Right lobe of liver (tissue), 6 donors: ENCODE results near the gene CREB5. TPM values are rescaled to one million over a fixed set of nuclear protein-coding genes. Genes with fewer than 3 reads are reported as not detected.
"Not testable (repeated sequence)": the region's sequence is repeated elsewhere in the genome, so short reads cannot be mapped to it uniquely, and the experiment has no call there.

Source experiments
- ATAC-seq, 4 donors: fragments of 200-7000 bp; cut with Tn5 transposase; one replicate each; pipeline ENCODE4 v1.9.1; 2020; ENCODE audit warnings: mild to moderate bottlenecking in 4 of 4, moderate library complexity in 4 of 4
- DNase-seq, 3 donors: peaks; one replicate each; pipeline ENCODE4 v3.0.0-alpha.2; 2020
- H3K27ac ChIP-seq, 3 donors: fragments of 200-600 bp; one replicate each; pipeline ENCODE4 v1.8.0; 2022
- H3K27me3 ChIP-seq, 2 donors: fragments of 200-600 bp; one replicate each; pipeline ENCODE4 v1.8.0; 2022
- H3K36me3 ChIP-seq, 4 donors: fragments of 200-600 bp; sonication (generic) in 1 of 4; one replicate each; pipeline versions ENCODE4 v1.5.1 to v1.8.0; 2017 to 2022; ENCODE audit warnings: control low read depth in 1 of 4
- H3K4me1 ChIP-seq, 4 donors: fragments of 200-600 bp; sonication (generic) in 1 of 4; one replicate each; pipeline versions ENCODE4 v1.5.1 to v1.8.0; 2017 to 2022; ENCODE audit warnings: control low read depth in 1 of 4
- H3K4me3 ChIP-seq, 3 donors: fragments of 200-600 bp; one replicate each; pipeline ENCODE4 v1.8.0; 2022
- H3K9me3 ChIP-seq, 4 donors: fragments of 200-600 bp; sonication (generic) in 1 of 4; one replicate each; pipeline versions ENCODE4 v1.5.1 to v1.8.0; 2017 to 2022; ENCODE audit warnings: control low read depth in 1 of 4
- CTCF ChIP-seq, 4 donors: fragments of 200-600 bp in 3 of 4; fragments of 450-650 bp in 1 of 4; IDR thresholded peaks; one replicate each; pipeline versions ENCODE4 v1.5.1 to v1.8.0; 2016 to 2022; ENCODE audit warnings: antibody characterized with exemption in 4 of 4, mild to moderate bottlenecking in 2 of 4
- POLR2A ChIP-seq: fragments of 450-650 bp; IDR thresholded peaks from one replicate; pipeline ENCODE4 v1.6.1; 2017; ENCODE audit warnings: antibody characterized with exemption, mild to moderate bottlenecking
- WGBS: methylation state at CpG from one replicate; pipeline ENCODE4 v1.1.6; 2018; ENCODE audit warnings: low coverage, low lambda C conversion rate; ENCODE audit not compliant: insufficient coverage; ENCODE audit errors: missing lambda C conversion rate; 5-methylcytosine and 5-hydroxymethylcytosine counted together
- intact Hi-C, 2 donors: fragments of 100-400 bp; cut with DNase I; formaldehyde crosslinking; loops; one replicate each; pipeline versions ENCODE4 v1.11.2 to v1.14.1; 2022
- total RNA-seq, 6 experiments: library from RNA; depleted of rRNA in 2 of 6; stranded (reverse); fragments of >200 nt in 2 of 6; fragmentation: NEBNext Ultra II Directional in 3 of 6; extraction: Animal tissue kit (Norgen Biotek cat#: 25700) in 3 of 6; gene quantifications; one replicate each; pipeline versions ENCODE4 v1.1.0 to v1.2.4, GENCODE V29; 2016 to 2023
- donor health status: DM: no; HTN: yes; CAD: no.
- donor health status: DM: no; HTN: no; CAD: no.
- donor health status: DM: no; HTN: no; CAD: no.
- donor health status: DM: no; HTN: yes; CAD: no.
- donor health status: DM: no; HTN: yes; CAD: no.

The CREB5 gene
- total RNA-seq, 6 experiments from 2014 or later = 0.48 to 6.3 (median 1.4) TPM

- no peaks in the 10 kb centered on the region for H3K36me3 ChIP-seq
- H3K4me3 ChIP-seq = no peak overlapping the region
- WGBS = 69% methylated on average over 3 of the region's 3 CpGs
- H3K27ac ChIP-seq = no peak overlapping the region
- intact Hi-C loops = no loop called here
- H3K27me3 ChIP-seq = no peaks in the 10 kb centered on the region
- H3K9me3 ChIP-seq = no peaks in the 10 kb centered on the region
- no peaks in the 10 kb centered on the region for H3K4me1 ChIP-seq
- no peak for DNase-seq
- ATAC-seq = no peak
- no peak for TF ChIP-seq CTCF (IDR thresholded peaks at IDR 0.05)
- no peak for TF ChIP-seq POLR2A
These were observed 11.4 kb upstream of the CREB5 start for GRCh38 chr7:28400838-28401360.

DNA sequence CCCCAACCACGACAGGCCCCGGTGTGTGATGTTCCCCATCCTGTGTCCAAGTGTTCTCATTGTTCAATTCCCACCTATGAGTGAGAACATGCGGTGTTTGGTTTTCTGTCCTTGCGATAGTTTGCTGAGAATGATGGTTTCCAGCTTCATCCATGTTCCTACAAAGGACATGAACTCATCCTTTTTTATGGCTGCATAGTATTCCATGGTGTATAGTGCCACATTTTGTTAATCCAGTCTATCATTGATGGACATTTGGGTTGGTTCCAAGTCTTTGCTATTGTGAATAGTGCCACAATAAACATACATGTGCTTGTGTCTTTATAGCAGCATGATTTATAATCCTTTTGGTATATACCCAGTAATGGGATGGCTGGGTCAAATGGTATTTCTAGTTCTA, 10.8 kb upstream of the CREB5 start:
- H3K4me1 ChIP-seq, DNase-seq, ATAC-seq, H3K4me3 ChIP-seq, H3K27me3 ChIP-seq, H3K36me3 ChIP-seq, H3K9me3 ChIP-seq, intact Hi-C loops, H3K27ac ChIP-seq: not testable (repeated sequence)
- WGBS = 75% methylated on average over 3 of the region's 4 CpGs

GRCh38 chr7:28405662-28406061, 6.7 kb upstream of the CREB5 start:
- no peaks in the 10 kb centered on the region for H3K36me3 ChIP-seq
- intact Hi-C loops = no loop called here
- no peak for TF ChIP-seq POLR2A
- no peak for TF ChIP-seq CTCF (IDR thresholded peaks at IDR 0.05)
- WGBS = 42% methylated on average over 5 of the region's 5 CpGs
- no peak overlapping the region for H3K4me3 ChIP-seq
- no peak for ATAC-seq
- no peaks in the 10 kb centered on the region for H3K9me3 ChIP-seq
- no peak for DNase-seq
- H3K27me3 ChIP-seq = peaks cover 7 to 15% of the 10 kb centered on the region in 2 donors
- no peak overlapping the region for H3K27ac ChIP-seq
- peaks cover 0 to 15% (median 0%) of the 10 kb centered on the region in 4 donors for H3K4me1 ChIP-seq

- TF ChIP-seq POLR2A (no peak), CTCF (IDR thresholded peaks at IDR 0.05) (no peak)
- Histone ChIP-seq H3K27me3 (peaks cover 7 to 17% of the 10 kb centered on the region in 2 donors), H3K4me1 (peaks cover 0 to 15% (median 0%) of the 10 kb centered on the region in 4 donors), H3K4me3 (no peak overlapping the region), H3K36me3 (no peaks in the 10 kb centered on the region), H3K27ac (no peak overlapping the region), H3K9me3 (no peaks in the 10 kb centered on the region)
- intact Hi-C loops = no loop called here
- ATAC-seq (no peak), DNase-seq (no peak)
- 72% methylated on average over 3 of the region's 5 CpGs for WGBS
These were observed 6.1 kb upstream of the CREB5 start for GRCh38 chr7:28406192-28406591.

- Histone ChIP-seq H3K36me3 (no peaks in the 10 kb centered on the region), H3K27ac (no peak overlapping the region), H3K4me1 (peaks cover 0 to 15% (median 0%) of the 10 kb centered on the region in 4 donors), H3K27me3 (peaks cover 9 to 27% of the 10 kb centered on the region in 2 donors), H3K9me3 (no peaks in the 10 kb centered on the region), H3K4me3 (no peak overlapping the region)
- DNase-seq (no peak), ATAC-seq (no peak)
- intact Hi-C loops = no loop called here
- TF ChIP-seq CTCF (IDR thresholded peaks at IDR 0.05) = no peak
- no peak for TF ChIP-seq POLR2A
- 67% methylated on average over 1 of the region's 2 CpGs for WGBS
These were observed 4.7 kb upstream of the CREB5 start for GRCh38 chr7:28407651-28408050.
